ENCODE measurements around the gene IRS1.

DNA sequence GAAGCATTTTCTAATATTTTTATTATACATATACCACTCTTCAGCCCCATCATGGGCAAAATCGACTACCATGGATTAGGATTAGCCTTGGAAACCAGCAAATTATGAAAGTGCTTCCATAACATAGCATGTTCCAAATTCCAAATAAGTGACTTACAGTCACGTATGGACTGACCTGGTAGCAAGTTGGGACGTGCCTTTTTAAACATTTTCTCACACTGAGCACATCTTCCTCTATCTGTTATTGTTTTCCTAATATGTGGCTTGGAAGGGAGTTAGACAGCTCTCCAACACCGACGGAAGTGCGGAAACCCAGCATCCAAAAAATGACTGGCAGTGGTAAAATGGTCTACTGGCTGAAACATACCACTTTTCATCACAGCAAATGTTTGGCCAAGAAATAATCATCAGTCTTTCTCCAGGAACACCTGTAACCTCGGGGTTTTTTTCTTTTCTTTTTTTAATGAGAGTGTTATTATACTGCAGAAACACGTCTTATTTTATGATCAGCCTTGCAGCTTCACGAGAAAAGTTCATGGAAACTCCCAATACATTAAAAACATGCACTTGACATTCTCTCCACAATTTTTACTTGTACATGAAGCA lies 107.0 kb downstream of the IRS1 start:
- no peak for TF ChIP-seq EZH2phosphoT487 (conservative IDR thresholded peaks at IDR 0.05; ENCODE audit: low read length)
- TF ChIP-seq CTCF (IDR thresholded peaks at IDR 0.05; ENCODE audit: insufficient read depth, low read length, poor library complexity, severe bottlenecking): no peak

Data from SU-DHL-6 (cell line).